HCT116 (cell line): ENCODE results near the gene IRF2. TPM values are rescaled to one million over a fixed set of nuclear protein-coding genes. Genes with fewer than 3 reads are reported as not detected.

Source experiments
- ATAC-seq: fragments of 200-7000 bp; cut with Tn5 transposase; 2 replicates; pipeline ENCODE4 v1.9.1; 2020; ENCODE audit warnings: mild to moderate bottlenecking, moderate library complexity
- BruUV-seq: library from RNA; stranded (reverse); fragments of 400-500 nt; replicated peaks from 2 replicates; lab custom pipeline; 2021; lab: Mats Ljungman, UMichigan
- CTCF ChIA-PET: fragments of 300-600 bp; sonication (Branson Sonifier 250); formaldehyde crosslinking; loops from one replicate; lab custom pipeline; 2021; ENCODE audit warnings: antibody characterized with exemption; lab: Charles Lee
- POLR2A ChIA-PET: fragments of 300-600, 350-600 bp; sonication (Branson Sonifier 250); formaldehyde crosslinking; loops from one replicate; lab custom pipeline; 2021; ENCODE audit warnings: antibody characterized with exemption; lab: Charles Lee
- RAD21 ChIA-PET, 2 experiments: fragments of 300-600 bp; sonication (Branson Sonifier 250); formaldehyde crosslinking; loops; one replicate each; lab custom pipeline; 2023; ENCODE audit warnings: low total read pairs in 2 of 2; ENCODE audit not compliant: uncharacterized antibody in 2 of 2, unreplicated experiment in 2 of 2, low non-redundant PET in 1 of 2; lab: Charles Lee
- DNase-seq: peaks from one replicate; pipeline ENCODE4 v3.0.0-alpha.2; 2010; ENCODE audit warnings: low read depth, low spot score
- H2AFZ ChIP-seq: fragments of 200-600 bp; shearing (Covaris generic), sonication (generic); 2 replicates; pipeline ENCODE4 v1.6.1; 2017; ENCODE audit warnings: low read depth, mixed run types, mixed read lengths, antibody characterized with exemption, low read length; ENCODE audit not compliant: poor library complexity, severe bottlenecking
- H3K27ac ChIP-seq: 2 replicates; pipeline ENCODE4 v1.5.1; 2012; ENCODE audit warnings: low read depth, low read length
- H3K27me3 ChIP-seq: fragments of 200-600 bp; sonication (generic); 2 replicates; pipeline ENCODE4 v1.6.1; 2016; ENCODE audit warnings: mixed run types, low read length, mixed read lengths; ENCODE audit not compliant: insufficient read depth
- H3K36me3 ChIP-seq, 2 experiments: fragments of 200-500 bp in 1 of 2; fragments of 200-600 bp in 1 of 2; sonication (Bioruptor generic) in 1 of 2; sonication (generic) in 1 of 2; 2 replicates each; pipeline versions ENCODE4 v1.5.1 to v1.6.1; 2014 to 2016; ENCODE audit warnings: low read length in 2 of 2, inconsistent platforms in 1 of 2, mixed read lengths in 1 of 2, mixed run types in 1 of 2; ENCODE audit not compliant: insufficient read depth in 2 of 2, control insufficient read depth in 1 of 2
- H3K4me1 ChIP-seq, 2 experiments: fragments of 200-600 bp in 1 of 2; sonication (generic) in 1 of 2; 2 replicates each; pipeline versions ENCODE4 v1.5.1 to v1.6.1; 2012 to 2017; ENCODE audit warnings: low read length in 2 of 2, inconsistent platforms in 1 of 2, mild to moderate bottlenecking in 1 of 2, mixed read lengths in 1 of 2, mixed run types in 1 of 2, moderate library complexity in 1 of 2; ENCODE audit not compliant: insufficient read depth in 2 of 2, control insufficient read depth in 1 of 2
- H3K4me2 ChIP-seq: fragments of 200-600 bp; sonication (generic); 2 replicates; pipeline ENCODE4 v1.6.1; 2017; ENCODE audit warnings: mixed run types, low read length, mixed read lengths
- H3K4me3 ChIP-seq, 2 experiments: fragments of 200-600 bp in 1 of 2; sonication (generic) in 1 of 2; replicated peaks in 1 of 2; 2 replicates each; pipeline ENCODE4 v1.5.1; 2011 to 2016; ENCODE audit warnings: low read length in 2 of 2, control low read depth in 1 of 2, low read depth in 1 of 2, mild to moderate bottlenecking in 1 of 2, mixed read lengths in 1 of 2, mixed run types in 1 of 2
- H3K79me2 ChIP-seq: fragments of 200-600 bp; sonication (generic); 2 replicates; pipeline ENCODE4 v1.6.1; 2017; ENCODE audit warnings: mild to moderate bottlenecking, mixed run types, low read length, moderate library complexity, mixed read lengths; ENCODE audit not compliant: insufficient read depth
- H3K9ac ChIP-seq: fragments of 200-600 bp; sonication (generic); 2 replicates; pipeline ENCODE4 v1.6.1; 2016; ENCODE audit warnings: low read length, mixed read lengths
- H3K9me2 ChIP-seq: fragments of 200-600 bp; sonication (generic), shearing (Covaris generic); 2 replicates; pipeline ENCODE4 v1.6.1; 2017; ENCODE audit warnings: mixed run types, mild to moderate bottlenecking, moderate library complexity; ENCODE audit not compliant: insufficient read depth
- H3K9me3 ChIP-seq, 2 experiments: fragments of 200-500 bp in 1 of 2; fragments of 200-600 bp in 1 of 2; sonication (Bioruptor generic) in 1 of 2; sonication (generic) in 1 of 2; 2 replicates each; pipeline ENCODE4 v1.6.1; 2014 to 2017; ENCODE audit warnings: low read length in 2 of 2, mixed read lengths in 2 of 2, inconsistent platforms in 1 of 2, low read depth in 1 of 2, mild to moderate bottlenecking in 1 of 2, mixed run types in 1 of 2, moderate library complexity in 1 of 2; ENCODE audit not compliant: control insufficient read depth in 1 of 2, insufficient read depth in 1 of 2
- H4K20me1 ChIP-seq: fragments of 200-600 bp; sonication (generic), shearing (Covaris generic); 2 replicates; pipeline ENCODE4 v1.6.1; 2017; ENCODE audit warnings: mixed run types, mild to moderate bottlenecking, moderate library complexity; ENCODE audit not compliant: insufficient read depth
- CBX3 ChIP-seq: IDR thresholded peaks from 2 replicates; pipeline ENCODE4 v1.6.1; 2012; ENCODE audit warnings: low read depth
- EGR1 ChIP-seq: IDR thresholded peaks from 2 replicates; pipeline ENCODE4 v1.6.1; 2012; ENCODE audit warnings: low read depth
- EZH2 ChIP-seq: fragments of 200-600 bp; sonication (generic); IDR thresholded peaks from 2 replicates; pipeline ENCODE4 v1.6.1; 2017; ENCODE audit warnings: antibody characterized with exemption, mixed run types
- EZH2phosphoT487 ChIP-seq: fragments of 200-600 bp; IDR thresholded peaks from 2 replicates; pipeline ENCODE4 v1.6.1; 2018; ENCODE audit warnings: antibody characterized with exemption, borderline replicate concordance
- SP1 ChIP-seq: IDR thresholded peaks from 2 replicates; pipeline ENCODE4 v1.6.1; 2012; ENCODE audit warnings: low read depth
- TCF7L2 ChIP-seq: IDR thresholded peaks from 2 replicates; pipeline ENCODE4 v1.7.0; 2011; ENCODE audit warnings: borderline replicate concordance, inconsistent platforms; ENCODE audit not compliant: insufficient read depth, insufficient read length; ENCODE audit errors: extremely low read depth
- intact Hi-C: fragments of 100-400 bp; cut with micrococcal nuclease; formaldehyde crosslinking; loops from 2 replicates; pipeline ENCODE4 v1.10.0; 2022
- total RNA-seq: library from RNA; stranded (reverse); gene quantifications from one replicate; pipeline ENCODE4 v1.2.1, GENCODE V29; 2021; ENCODE audit not compliant: unreplicated experiment
- TF ChIP-seq, protein P1 (sequence below): IDR thresholded peaks from 2 replicates; pipeline ENCODE4 v1.6.1; 2012
- TF ChIP-seq, protein P2 (sequence below): IDR thresholded peaks from 2 replicates; pipeline ENCODE4 v1.6.1; 2011; ENCODE audit warnings: mild to moderate bottlenecking, low read length, moderate library complexity; ENCODE audit not compliant: insufficient replicate concordance; ENCODE audit errors: extremely low read depth
- TF ChIP-seq, protein P3 (sequence below), 3 experiments: fragments of 200-600 bp in 1 of 3; sonication (generic) in 1 of 3; IDR thresholded peaks in 2 of 3; conservative IDR thresholded peaks in 1 of 3; 2 replicates each; pipeline ENCODE4 v1.5.1; 2012 to 2017; ENCODE audit warnings: low read depth in 2 of 3, low read length in 2 of 3, antibody characterized with exemption in 1 of 3, borderline replicate concordance in 1 of 3, control low read depth in 1 of 3, mild to moderate bottlenecking in 1 of 3, mixed read lengths in 1 of 3, mixed run types in 1 of 3, moderate library complexity in 1 of 3; ENCODE audit not compliant: insufficient read depth in 1 of 3

The IRF2 gene
- total RNA-seq, 1 experiment from 2014 or later: 10.6 TPM

DNA sequence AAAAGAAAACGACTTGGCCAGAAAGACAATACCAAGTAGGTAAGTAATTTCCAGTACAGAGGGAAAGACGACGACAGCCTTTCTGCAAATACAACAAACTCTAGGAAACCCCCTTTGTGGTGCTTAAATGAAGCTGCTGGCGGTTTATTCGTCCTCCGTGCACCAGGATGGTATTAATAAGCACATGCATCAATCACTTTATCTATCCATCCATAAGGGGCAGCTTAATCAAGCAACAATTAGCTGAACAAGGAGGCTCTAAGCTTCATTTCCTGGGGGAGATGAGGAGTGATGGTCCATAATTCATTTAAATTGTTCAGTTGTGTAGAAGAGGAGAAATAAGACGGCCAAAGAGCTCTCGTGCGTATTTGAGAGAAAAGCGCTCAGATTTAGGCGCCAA is 26.2 kb downstream of the IRF2 start:
- no peaks in the 10 kb centered on the region for H3K4me1 ChIP-seq
- H3K4me3 ChIP-seq: no peak overlapping the region
- no peaks in the 10 kb centered on the region for H3K9me2 ChIP-seq
- H3K27ac ChIP-seq: no peak overlapping the region
- H4K20me1 ChIP-seq: no peaks in the 10 kb centered on the region
- CTCF ChIA-PET: no interaction called here
- no peak for TF ChIP-seq TCF7L2
- no peak for TF ChIP-seq SP1
- TF ChIP-seq EZH2: no peak
- TF ChIP-seq CBX3: no peak
- no peak for TF ChIP-seq EGR1
- H3K9me3 ChIP-seq: no peaks in the 10 kb centered on the region
- POLR2A ChIA-PET: no interaction called here
- DNase-seq (no peak), ATAC-seq (no peak)
- no peak overlapping the region for H3K9ac ChIP-seq
- H3K27me3 ChIP-seq: no peaks in the 10 kb centered on the region
- H3K4me2 ChIP-seq: no peak overlapping the region
- intact Hi-C loops: no loop called here
- H3K36me3 ChIP-seq: no peaks in the 10 kb centered on the region
- no TSS peak for BruUV-seq
- RAD21 ChIA-PET: no interaction called here
- H2AFZ ChIP-seq: no peak overlapping the region
- H3K79me2 ChIP-seq: no peaks in the 10 kb centered on the region

DNA sequence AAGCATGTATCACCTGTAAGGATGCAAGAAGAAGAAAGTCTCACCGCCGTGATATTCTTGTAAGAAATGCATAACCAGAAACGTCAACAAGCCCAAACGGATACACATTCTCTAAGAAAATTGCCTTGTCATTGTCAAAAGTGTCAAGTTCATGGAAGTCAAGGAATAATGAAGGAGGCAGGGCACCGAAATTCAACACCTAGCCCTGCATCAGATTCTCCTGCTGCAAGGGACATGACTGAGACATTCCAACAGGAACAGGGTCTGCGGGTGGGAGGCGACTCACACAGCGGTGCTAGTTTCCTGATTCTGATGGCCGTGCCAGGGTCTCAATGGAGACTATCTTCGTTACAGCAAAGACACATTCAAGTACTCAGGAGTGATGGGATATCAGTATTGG is 26.7 kb downstream of the IRF2 start:
- no peak overlapping the region for H2AFZ ChIP-seq
- TF ChIP-seq, protein P1, sequence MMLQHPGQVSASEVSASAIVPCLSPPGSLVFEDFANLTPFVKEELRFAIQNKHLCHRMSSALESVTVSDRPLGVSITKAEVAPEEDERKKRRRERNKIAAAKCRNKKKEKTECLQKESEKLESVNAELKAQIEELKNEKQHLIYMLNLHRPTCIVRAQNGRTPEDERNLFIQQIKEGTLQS: no peak
- TF ChIP-seq TCF7L2 (no peak), CBX3 (no peak), EZH2phosphoT487 (no peak)
- TF ChIP-seq, protein P2, sequence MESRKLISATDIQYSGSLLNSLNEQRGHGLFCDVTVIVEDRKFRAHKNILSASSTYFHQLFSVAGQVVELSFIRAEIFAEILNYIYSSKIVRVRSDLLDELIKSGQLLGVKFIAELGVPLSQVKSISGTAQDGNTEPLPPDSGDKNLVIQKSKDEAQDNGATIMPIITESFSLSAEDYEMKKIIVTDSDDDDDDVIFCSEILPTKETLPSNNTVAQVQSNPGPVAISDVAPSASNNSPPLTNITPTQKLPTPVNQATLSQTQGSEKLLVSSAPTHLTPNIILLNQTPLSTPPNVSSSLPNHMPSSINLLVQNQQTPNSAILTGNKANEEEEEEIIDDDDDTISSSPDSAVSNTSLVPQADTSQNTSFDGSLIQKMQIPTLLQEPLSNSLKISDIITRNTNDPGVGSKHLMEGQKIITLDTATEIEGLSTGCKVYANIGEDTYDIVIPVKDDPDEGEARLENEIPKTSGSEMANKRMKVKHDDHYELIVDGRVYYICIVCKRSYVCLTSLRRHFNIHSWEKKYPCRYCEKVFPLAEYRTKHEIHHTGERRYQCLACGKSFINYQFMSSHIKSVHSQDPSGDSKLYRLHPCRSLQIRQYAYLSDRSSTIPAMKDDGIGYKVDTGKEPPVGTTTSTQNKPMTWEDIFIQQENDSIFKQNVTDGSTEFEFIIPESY: no peak
- TF ChIP-seq, protein P3, sequence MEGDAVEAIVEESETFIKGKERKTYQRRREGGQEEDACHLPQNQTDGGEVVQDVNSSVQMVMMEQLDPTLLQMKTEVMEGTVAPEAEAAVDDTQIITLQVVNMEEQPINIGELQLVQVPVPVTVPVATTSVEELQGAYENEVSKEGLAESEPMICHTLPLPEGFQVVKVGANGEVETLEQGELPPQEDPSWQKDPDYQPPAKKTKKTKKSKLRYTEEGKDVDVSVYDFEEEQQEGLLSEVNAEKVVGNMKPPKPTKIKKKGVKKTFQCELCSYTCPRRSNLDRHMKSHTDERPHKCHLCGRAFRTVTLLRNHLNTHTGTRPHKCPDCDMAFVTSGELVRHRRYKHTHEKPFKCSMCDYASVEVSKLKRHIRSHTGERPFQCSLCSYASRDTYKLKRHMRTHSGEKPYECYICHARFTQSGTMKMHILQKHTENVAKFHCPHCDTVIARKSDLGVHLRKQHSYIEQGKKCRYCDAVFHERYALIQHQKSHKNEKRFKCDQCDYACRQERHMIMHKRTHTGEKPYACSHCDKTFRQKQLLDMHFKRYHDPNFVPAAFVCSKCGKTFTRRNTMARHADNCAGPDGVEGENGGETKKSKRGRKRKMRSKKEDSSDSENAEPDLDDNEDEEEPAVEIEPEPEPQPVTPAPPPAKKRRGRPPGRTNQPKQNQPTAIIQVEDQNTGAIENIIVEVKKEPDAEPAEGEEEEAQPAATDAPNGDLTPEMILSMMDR (IDR thresholded peaks at IDR 0.05 in 2 of 3, conservative IDR thresholded peaks at IDR 0.05 in 1 of 3; ENCODE audit: borderline replicate concordance in 1 of 3, insufficient read depth in 1 of 3, low read depth in 2 of 3, low read length in 2 of 3): no peak
- no TSS peak for BruUV-seq
- no peaks in the 10 kb centered on the region for H3K9me2 ChIP-seq
- intact Hi-C loops: no loop called here
- H3K79me2 ChIP-seq: no peaks in the 10 kb centered on the region
- no peaks in the 10 kb centered on the region for H4K20me1 ChIP-seq
- ChIA-PET CTCF (no interaction called here), RAD21 (no interaction called here), POLR2A (no interaction called here)
- no peaks in the 10 kb centered on the region for H3K9me3 ChIP-seq
- DNase-seq: no peak
- H3K4me1 ChIP-seq: no peaks in the 10 kb centered on the region
- no peaks in the 10 kb centered on the region for H3K36me3 ChIP-seq
- H3K27me3 ChIP-seq: no peaks in the 10 kb centered on the region
- no peak overlapping the region for H3K9ac ChIP-seq
- no peak overlapping the region for H3K27ac ChIP-seq
- H3K4me3 ChIP-seq: no peak overlapping the region
- ATAC-seq: no peak
- no peak overlapping the region for H3K4me2 ChIP-seq
